Left kidney (tissue), 2 donors: Measurements from ENCODE around the gene SEPTIN10. TPM values are rescaled to one million over a fixed set of nuclear protein-coding genes. Genes with fewer than 3 reads are reported as not detected.
"Not testable (repeated sequence)": the region's sequence is repeated elsewhere in the genome, so short reads cannot be mapped to it uniquely, and the experiment has no call there.

ENCODE experiments used
- DNase-seq: peaks from one replicate; pipeline ENCODE4 v3.0.0-alpha.2; 2013
- polyA plus RNA-seq: library from polyadenylated mRNA; unstranded; fragments of 120-200 nt; gene quantifications from one replicate; pipeline ENCODE4 v1.2.1, GENCODE V29; 2013; ENCODE audit not compliant: insufficient read length

The SEPTIN10 gene
- polyA plus RNA-seq, 1 donor = 128 TPM

DNA sequence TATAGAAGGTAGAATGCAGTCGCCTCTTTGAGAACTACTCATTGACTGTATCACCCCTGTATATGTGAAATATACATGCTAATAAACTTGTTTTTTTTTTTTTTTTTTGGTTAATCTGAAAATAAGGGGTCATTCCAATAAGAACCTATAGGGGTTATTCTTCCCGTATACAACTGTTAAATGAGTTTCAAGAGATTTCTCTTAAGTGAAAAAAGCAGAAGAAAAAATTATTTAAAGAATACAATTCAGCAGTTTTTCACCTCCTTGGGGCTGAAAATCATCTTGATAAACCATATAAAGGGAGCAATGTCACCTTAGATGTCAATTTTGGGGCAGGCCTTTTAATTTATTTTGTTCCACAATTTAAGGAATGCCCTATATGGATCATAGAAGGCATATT is 66.5 kb downstream of the SEPTIN10 start:
- no peak for DNase-seq

DNA sequence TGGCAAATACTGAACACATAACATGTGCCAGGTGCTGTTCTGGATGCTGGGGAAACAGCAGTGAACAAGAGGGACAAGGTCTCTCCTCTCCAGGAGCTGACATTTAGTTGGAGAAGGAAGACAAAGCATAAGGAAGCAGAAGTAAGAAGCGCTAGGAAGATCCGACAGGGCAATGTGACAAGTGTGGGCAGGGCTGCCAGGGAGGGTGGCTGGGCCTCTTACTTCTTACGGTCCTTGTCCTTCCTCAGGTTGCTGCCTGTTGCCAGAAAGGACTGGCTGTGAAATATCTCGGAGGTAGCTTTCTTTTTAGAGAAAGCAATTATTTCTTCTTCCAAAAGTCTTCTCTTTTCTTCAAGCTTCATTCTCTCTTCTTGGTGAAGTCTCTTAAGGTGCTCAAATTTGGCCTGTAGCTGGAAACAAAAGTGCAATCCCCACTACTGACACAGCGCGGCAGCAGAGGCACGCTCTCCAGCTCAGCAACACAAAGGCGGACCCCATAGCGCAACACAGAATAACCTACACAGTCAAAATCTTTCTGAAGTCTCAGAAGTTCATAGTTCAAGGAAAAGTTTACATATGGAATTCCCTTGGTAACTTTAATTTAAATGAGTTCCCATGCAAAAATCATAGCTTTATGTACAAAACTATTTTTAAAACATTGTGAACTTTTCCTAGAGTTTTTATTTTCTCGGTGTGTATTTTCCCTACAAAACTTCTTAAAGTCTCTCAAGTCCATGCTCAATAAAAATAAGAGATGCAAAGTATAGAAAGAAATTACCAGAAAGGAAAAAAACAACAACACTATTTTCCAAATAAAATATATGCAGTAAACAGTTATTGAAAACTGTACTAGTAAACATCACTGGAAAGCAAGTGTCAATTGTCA is 67.7 kb downstream of the SEPTIN10 start:
- DNase-seq = peak; percentile 72

DNA sequence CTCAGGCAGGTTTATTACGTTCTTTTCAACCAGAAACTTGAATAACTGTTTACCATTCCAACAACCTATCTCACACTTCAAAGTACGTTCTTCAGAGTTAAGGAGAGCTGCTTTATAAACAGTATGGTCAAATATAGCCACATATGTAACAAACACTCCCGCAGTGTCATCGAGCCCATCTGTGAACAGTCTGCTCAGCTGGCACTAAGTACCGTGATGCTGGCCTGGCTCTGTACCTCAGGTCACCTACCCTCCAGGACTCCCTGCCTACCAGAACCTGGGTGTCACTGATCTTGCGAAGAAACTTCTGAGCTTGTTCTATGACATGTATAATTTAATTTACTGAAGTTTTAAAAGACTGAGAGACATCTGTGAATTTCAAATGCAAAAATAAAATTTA is 71.4 kb downstream of the SEPTIN10 start:
- DNase-seq = no peak

DNA sequence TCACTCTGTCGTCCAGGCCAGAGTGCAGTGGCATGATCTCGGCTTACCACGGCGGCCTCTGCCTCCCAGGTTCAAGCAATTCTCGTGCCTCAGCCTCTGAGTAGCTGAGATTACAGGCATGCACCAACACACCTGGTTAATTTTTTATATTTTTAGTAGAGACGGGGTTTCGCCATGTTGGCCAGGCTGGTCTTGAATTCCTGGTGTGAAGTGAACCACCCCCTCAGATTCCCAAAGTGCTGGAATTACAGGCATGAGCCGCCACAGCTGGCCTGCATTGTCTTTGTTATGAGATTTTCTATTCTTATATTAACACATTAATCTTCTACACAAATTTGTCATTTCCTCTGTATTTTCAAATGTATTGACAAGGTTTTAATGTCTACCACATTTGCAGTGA is 75.2 kb downstream of the SEPTIN10 start:
- DNase-seq = no peak

DNA sequence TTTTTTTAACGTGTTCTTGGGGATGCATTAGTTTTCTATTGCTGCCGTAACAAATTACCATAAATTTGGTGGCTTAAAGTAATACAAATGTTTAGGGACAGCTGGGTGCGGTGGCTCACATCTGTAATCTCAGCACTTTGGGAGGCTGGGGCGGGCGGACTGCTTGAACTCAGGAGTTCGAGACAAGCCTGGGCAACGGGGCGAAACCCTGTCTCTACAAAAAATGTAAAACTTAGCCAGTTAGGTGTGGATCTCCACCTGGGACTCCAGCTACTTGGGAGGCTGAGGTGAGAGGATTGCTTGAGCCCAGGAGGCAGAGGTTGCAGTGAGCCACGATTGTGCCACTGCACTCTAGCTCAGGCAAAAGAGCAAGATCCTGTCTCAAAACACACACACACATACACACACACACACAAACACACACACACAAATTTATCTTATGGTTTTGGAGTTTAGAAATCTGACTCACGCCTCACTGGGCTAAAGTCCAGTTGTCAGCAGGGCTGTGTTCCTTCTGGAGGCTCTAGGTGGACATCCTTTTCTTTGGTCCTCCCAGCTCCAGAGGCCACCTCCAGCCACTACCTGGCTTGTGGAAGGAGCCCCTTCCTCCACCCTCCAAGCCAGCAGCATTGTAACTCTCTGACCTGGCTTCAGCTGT is 76.1 kb downstream of the SEPTIN10 start:
- DNase-seq = no peak

DNA sequence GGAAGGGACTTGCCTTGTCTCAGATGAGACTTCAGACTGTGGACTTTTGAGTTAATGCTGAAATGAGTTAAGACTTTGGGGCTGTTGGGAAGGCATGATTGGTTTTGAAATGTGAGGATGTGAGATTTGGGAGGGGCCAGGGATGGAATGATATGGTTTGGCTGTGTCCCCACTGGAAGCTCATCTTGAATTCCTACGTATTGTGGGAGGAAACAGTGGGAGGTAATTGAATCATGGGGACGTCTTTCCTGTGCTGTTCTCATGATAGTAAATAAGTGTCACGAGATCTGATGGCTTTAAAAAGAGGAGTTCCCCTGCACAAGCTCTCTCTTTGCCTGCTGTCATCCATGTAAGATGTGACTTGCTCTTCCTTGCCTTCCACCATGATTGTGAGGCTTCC is 77.2 kb downstream of the SEPTIN10 start:
- DNase-seq = not testable (repeated sequence)

DNA sequence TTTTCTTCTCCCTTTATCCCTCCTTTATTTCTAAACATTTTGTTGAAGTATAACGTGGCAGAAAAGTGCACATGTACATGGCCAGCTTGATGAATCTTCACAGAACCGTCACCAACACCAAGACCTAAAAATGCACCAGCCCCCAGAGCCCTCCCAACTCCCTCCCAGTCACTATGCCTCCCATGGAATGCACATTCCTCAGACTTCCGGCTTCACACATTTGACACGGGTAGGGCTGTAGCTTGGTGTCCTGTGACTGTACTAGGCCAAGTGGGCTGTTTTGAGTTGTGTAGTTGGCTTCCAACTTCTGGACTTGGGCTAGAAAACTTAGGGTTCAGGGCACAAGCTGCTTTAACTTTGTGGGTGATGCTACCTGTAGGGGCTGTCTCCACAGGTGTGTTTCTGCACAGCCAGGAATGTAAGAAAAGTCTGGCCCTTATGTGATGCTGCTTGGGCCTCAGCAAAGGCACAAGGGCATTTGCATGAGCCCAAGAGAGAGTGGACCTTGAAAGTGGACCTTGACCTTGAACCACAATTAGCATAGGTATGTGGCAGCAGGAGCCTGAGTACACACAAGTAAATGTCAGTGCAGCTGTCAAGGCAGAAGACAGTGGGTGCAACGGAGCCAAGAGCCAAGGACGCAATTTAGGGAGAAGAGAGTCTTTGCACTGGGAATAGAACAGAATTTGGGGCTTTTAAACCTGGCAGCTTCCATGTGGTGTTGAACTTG is 78.4 kb downstream of the SEPTIN10 start:
- no peak for DNase-seq

DNA sequence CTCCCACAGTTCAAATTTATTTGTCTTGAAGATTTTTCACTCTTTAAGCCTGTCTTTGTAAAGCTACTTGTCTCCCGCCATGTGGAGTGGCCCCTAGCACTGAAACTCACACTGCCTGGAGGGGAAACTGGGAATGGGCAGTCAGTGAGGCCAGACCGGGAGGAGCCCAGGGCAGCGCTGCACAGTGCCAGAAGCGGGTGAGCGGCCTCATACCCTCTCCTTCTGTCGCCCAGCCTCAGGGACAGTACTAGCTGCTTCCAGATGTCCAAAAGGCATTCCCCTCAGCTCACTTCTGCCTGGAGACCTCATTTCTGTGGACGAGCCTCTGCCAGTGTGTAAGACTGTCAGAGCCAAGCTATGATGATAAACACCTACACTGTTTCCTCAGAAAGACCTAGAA is 79.9 kb downstream of the SEPTIN10 start:
- no peak for DNase-seq

DNA sequence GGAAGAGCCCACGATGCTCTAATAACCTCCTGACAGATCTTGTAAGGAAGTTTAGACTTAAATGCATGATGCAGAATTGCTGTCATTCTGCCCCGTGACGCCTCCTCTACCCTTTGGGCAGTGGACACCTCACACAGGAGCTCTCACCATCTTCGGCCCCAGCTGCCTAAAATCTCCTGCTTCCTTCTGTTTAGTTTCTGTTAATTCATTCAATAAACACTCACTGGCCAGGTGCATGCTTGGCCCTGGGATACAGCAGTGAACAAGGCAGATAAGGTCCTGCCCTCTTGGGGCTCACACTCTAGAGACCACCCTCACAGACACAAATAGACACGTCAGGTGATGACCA is 81.1 kb downstream of the SEPTIN10 start:
- DNase-seq = no peak

DNA sequence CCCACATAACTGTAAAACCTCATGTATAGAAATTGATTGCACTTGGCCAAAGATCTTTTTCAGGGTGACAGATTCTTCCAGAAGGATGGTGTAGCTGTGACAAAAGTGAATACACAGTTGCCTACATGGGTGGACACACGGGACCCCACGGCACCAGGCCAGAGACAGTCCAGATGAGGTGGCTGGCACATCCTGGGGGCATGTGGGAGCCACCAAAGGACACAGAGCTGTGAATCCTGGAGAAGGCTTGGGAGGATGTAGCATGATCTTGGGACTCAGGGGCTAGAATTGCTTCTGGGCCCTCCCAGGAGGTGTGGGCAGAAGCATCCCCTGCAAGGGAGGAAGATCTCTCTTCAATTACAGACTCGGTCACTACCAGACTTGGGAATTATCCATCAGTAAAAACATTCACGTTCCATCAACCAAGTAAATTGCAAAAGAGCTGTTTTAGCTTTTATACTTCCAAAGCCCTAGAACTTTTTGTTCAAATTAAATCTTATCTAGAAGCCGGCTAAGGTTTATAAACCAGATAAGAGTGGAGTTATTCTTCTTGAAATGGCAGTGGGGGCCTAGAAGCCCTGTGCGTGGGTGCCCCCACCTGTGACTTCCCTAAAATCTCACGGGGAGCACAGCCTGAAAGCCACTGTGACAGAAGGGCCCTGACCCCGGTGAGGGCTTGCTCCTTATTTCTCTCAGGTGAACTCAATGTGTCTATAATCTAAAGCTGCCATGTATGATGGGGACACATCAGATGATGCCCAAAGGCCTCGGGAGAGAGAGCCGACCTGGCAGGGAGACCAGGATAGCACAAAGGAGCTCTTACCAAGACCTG is 81.7 kb downstream of the SEPTIN10 start:
- DNase-seq = no peak

DNA sequence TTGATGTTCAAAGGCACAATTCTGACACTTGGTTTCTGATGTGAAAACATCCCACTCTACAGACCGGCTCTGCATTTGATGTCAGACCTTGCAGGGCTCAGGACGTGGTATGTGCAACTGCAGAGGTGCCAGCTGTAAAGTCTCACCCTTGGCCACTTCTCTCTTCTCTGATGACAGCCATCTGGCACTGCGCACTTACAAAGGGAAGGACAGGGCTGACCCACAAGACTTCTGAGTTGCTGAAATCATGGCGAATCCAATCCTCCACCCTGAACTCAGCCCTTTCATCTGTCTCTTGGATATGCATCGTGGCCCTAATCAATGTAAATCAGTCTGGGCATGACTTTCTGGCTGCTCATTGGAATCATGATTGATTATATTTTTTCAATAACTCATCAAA is 82.5 kb downstream of the SEPTIN10 start:
- no peak for DNase-seq

DNA sequence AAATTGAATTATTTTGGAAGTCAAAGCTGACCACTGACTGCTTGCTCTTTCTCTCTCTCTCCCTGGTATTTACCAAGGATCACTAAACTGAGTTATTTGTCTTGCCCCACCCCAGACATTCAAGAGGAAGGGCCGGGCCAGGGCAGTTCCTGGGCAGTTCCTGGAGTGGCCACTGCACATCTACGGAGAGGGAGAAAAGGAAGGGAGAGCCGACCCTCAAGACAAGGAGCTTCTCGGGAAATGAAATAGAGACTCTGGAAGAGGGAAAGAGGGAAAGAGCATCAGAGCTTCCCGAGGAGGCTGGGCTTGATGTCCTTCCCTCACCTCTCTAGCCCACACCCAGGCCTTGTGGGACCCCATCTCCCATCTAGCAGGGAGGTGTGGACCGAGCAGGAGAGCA is 83.1 kb downstream of the SEPTIN10 start:
- DNase-seq = no peak

DNA sequence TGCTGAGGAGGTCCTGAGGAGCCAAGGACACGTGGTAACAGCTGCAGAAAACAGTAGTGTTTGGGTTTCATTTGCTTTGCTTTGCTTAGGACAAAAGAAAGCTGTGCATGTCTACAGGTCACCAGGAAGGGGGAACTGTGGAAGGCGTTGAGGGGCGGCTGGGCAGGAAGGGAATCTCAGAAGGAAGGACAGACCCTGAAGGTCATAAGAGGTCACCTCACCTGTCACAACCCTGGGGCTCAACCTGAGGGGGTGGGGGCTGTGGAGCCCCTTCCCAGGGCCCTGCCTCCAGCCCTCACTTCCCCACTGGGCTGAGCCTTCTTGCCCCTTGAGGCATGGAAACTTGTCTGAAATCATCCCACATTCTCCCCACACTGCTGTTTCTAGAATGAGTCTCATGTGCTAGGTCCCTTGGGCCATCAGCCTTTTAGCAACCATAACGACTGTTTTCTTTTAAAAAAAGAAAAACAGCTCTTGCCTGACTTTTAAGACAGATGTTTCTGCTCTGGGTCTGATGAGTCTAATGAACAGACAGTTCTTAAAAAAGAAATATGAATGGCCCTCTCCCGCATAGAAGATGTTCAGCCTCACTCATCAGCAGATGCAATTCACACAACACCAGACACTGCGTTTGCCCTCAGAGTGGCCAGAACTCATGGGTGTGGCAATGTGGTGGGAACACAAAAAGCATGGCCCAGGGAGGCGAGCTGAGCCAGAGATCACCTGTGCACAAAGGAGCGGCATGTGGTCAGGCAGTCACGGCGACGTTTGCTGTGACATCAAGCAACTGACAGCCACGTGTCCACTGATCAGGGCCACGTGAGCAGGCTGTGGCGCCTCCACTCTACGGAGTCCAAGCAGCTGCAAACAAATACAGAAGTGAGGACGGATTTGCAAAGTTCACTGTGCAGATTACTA is 84.0 kb downstream of the SEPTIN10 start:
- no peak for DNase-seq

DNA sequence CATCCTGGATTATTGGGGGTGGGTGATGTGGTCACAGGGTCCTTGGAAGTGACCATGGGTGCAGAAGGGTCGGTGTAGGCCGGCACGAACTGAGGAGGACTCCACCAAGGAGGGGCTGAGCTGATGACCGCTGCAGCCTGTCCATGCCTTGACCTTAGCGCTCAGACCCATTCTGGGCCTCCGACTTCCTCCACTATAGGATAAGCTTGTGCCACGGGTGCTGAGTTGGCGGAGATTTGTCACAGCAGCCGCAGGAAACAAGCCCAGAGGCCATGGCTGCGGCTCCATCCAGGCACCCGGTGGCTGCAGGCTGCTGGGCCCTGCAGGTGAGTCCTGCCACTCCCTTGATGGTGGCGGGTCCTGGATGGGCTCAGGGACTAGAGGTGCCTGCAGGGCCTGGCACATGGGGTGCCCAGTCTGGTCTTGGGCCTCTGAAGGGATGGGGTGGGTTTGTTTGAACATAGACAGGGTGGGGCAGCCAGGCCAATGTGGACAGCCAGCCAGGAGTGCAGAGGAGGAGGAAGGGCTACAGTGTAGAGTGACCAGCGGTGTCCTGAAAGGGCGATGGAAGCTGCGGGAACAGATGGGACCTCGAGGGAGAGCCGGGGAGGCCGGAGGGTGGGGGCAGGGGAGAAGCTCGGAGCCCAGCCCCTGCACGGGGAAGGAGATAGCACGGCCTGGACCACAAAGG is 84.8 kb downstream of the SEPTIN10 start:
- DNase-seq = no peak

DNA sequence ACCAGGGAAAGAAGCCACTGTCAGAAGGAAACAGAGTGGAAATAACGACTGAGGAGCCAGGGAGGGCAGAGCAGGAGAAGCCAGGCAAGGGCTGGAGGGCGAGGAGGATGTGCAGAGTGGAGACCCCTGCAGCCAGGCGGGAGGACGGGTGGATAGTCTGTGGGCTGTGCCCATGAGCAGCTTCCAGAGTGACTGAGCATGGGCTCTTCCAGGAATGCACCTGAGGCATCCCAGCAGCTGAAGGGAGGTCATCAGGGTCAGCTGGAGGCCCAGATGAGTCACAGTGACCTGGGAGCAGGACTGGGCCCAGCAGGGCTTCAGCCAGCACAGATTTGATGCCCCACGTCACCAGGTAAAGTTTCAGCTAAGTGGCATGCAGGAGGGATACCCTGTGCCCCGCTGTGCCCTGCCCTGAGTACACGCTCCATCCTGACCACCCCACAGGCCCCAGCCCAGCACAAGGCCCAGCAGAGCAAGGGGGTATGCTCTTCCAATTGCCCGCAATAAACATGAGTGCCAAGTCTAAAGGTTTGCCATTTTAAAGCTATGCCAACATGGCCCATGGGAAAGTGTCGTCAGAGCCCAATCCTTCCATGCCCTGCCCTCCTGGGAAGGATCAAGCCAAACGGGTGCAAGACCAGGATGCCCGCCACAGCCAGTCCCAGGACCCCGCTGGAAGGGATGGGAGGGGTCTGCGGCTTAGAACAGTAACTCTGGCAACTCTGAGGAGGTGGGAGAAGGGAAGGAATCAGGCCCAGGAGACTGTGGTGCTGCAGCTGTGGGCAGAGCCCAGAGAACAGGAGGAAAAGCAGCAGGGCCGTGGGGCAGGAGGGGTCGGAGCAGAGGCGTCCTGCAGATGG is 85.7 kb downstream of the SEPTIN10 start:
- DNase-seq = no peak

DNA sequence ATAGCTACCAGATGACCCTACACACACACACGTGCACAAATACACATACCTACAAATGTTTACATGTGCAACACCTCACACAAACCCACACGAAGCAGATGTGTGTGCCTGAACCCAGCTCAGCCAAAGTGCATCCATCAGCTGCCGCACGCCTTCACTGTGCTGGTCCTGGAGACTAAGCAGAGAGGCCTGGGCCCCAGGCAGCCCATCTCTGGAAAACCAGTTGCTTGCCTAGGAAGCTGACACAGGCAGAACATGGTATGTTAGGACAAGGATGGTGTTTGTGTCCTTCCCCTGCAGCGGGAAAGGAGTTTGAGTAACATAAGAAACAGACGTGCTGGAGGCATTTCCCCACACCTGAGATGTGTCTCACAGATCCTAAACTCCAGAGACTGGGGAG is 86.7 kb downstream of the SEPTIN10 start:
- no peak for DNase-seq

DNA sequence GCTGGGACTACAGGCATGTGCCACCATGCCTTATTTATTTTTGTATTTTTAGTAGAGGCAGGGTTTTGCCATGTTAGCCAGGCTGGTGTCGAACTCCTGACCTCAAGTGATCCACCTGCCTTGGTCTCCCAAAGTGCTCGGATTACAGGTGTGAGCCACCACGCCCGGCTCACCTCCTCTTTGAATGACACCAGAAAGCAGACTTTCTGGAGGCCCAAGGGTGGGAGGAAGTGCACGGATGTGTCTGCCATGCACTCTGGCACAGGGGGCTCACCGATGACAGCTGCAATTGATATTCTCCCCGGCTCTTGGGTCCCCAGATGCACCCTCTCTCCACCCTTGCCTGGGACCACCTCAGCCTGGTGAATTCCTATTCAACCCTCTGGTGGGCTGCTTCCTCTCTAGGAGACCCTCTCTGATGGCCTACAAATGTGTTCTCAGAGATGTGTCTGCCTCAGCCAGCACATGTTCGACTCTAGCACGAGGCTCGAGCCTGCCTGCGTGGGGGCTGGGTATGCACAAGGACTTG is 87.3 kb downstream of the SEPTIN10 start:
- DNase-seq = no peak

DNA sequence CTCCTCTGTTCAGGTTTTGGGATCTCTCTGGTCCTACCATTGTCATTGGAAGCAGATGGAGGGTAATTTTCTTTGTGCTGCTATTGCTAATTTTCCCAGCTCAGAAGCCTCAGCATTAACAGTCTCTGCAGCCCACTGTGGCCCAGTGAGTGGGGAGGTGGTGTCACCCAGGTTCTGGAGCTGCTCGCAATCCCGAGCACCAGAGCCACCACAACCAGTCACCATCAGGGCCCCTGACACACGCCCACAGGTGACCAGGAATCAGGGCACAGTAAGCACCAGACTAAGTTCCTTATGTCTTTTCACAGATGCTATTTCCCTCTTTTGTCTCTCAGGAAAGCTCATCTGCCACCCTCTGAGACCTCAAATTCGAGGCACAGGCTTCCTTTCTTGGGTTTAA is 87.9 kb downstream of the SEPTIN10 start:
- DNase-seq = no peak
